ENCODE measurements around the gene RNF223. TPM values are rescaled to one million over a fixed set of nuclear protein-coding genes. Genes with fewer than 3 reads are reported as not detected.
"Not testable (repeated sequence)": the region's sequence is repeated elsewhere in the genome, so short reads cannot be mapped to it uniquely, and the experiment has no call there.

RNF223 gene
- polyA plus RNA-seq, 1 experiment: not detected

DNA sequence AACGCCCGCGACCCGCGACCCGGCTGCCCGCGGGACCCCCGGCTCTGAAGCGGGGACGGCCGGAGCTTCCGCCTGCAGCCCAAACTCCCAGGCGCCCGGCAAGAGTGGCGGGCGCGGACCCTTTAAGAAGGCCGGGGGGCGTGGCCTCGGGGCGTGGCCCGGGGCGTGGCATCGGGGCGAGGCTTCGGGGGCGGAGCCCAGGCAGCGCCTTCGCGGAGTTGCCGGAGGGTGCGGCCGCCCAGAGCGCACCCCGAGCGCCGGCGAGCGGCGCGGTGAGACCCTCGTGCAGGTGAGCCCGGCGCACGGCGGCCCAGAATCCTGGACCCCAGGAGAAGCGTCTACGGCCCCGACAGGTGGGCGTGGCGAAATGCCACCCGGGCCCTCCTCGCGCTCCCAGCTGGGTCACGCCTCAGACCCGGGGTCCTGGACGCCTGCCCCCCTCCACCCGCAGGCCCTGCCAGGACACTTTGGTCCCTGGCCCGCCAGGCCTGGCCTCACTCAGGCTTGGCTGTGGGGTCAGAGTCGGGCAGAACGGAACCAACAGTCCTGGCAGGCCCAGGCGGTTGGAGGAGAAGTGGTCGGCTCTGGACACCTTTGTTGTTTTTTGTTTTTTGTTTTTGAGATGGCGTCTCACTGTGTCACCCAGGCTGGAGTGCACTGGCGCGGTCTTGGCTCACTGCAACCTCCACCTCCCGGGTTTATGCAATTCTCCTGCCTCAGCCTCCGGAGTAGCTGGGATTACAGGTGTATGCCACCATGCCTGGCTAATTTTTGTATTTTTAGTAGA, 14.4 kb downstream of the RNF223 start:
- Histone ChIP-seq H3K27me3 (ENCODE audit: control insufficient read depth, insufficient read depth, low read length) (peaks cover 3% of the 10 kb centered on the region), H3K9me3 (ENCODE audit: control insufficient read depth, insufficient read depth, low read length) (no peaks in the 10 kb centered on the region; the same call in 1 of the 2 replicates), H3K4me3 (ENCODE audit: low read depth, low read length) (peak overlapping the region; percentile 62), H3K27ac (ENCODE audit: low read depth, low read length) (no peak overlapping the region)
- CTCF ChIA-PET: interaction anchor here (1.3 kb wide), 1 partner anchor 77 kb away, joined by 4 read pairs; no protein-coding TSS in a partner anchor
- POLR2A ChIA-PET: interaction anchor here (1.1 kb wide), 1 partner anchor 38 kb away, joined by 4 read pairs; no protein-coding TSS in a partner anchor
- TF ChIP-seq, protein P1, sequence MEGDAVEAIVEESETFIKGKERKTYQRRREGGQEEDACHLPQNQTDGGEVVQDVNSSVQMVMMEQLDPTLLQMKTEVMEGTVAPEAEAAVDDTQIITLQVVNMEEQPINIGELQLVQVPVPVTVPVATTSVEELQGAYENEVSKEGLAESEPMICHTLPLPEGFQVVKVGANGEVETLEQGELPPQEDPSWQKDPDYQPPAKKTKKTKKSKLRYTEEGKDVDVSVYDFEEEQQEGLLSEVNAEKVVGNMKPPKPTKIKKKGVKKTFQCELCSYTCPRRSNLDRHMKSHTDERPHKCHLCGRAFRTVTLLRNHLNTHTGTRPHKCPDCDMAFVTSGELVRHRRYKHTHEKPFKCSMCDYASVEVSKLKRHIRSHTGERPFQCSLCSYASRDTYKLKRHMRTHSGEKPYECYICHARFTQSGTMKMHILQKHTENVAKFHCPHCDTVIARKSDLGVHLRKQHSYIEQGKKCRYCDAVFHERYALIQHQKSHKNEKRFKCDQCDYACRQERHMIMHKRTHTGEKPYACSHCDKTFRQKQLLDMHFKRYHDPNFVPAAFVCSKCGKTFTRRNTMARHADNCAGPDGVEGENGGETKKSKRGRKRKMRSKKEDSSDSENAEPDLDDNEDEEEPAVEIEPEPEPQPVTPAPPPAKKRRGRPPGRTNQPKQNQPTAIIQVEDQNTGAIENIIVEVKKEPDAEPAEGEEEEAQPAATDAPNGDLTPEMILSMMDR (IDR thresholded peaks at IDR 0.05; ENCODE audit: low read depth, low read length): no peak
- DNase-seq (ENCODE audit: low read depth, low spot score): no peak

DNA sequence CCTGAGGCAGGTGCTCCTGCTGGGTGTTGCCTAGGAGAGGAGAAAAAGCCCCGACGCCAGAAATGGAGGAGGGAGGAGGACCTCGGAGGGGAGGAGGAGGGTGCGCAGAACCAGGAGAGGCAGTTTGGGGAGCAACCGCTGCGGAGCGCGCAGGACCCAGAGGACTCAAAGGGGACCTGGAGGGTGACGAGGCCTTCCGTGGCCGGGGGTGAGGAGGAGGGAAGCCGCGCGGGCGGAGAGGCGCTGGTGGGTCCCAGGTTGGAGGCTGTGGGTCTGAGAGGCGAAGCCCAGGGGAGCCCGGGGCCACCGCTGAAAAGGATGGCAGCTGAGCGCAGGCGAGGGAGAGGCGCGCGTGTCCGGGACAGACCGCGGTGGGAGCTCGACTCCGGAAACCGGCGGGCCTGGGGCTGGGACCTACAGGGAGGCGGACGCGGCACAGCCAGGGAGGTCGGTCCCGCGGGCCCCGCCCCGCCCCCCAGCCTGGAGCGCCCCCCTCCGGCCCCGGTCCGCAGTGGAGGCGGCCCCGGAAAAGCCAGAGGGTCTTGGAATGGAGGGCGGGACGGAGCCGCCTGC, 15.1 kb downstream of the RNF223 start:
- Histone ChIP-seq H3K4me3 (ENCODE audit: low read depth, low read length) (peak overlapping the region; percentile 62), H3K27ac (ENCODE audit: low read depth, low read length) (no peak overlapping the region), H3K27me3 (ENCODE audit: control insufficient read depth, insufficient read depth, low read length) (peaks cover 3% of the 10 kb centered on the region), H3K9me3 (ENCODE audit: control insufficient read depth, insufficient read depth, low read length) (no peaks in the 10 kb centered on the region; the same call in 1 of the 2 replicates)
- DNase-seq (ENCODE audit: low read depth, low spot score): no peak
- POLR2A ChIA-PET: interaction anchor here (1.1 kb wide), 1 partner anchor 37 kb away, joined by 4 read pairs; no protein-coding TSS in a partner anchor
- CTCF ChIA-PET: interaction anchor here (0.7 to 1.3 kb wide), 3 partner anchors 18 to 76 kb away, joined by 3 to 4 read pairs (median 3); no protein-coding TSS in a partner anchor
- TF ChIP-seq, protein P1 (IDR thresholded peaks at IDR 0.05; ENCODE audit: low read depth, low read length): peak; percentile 22

DNA sequence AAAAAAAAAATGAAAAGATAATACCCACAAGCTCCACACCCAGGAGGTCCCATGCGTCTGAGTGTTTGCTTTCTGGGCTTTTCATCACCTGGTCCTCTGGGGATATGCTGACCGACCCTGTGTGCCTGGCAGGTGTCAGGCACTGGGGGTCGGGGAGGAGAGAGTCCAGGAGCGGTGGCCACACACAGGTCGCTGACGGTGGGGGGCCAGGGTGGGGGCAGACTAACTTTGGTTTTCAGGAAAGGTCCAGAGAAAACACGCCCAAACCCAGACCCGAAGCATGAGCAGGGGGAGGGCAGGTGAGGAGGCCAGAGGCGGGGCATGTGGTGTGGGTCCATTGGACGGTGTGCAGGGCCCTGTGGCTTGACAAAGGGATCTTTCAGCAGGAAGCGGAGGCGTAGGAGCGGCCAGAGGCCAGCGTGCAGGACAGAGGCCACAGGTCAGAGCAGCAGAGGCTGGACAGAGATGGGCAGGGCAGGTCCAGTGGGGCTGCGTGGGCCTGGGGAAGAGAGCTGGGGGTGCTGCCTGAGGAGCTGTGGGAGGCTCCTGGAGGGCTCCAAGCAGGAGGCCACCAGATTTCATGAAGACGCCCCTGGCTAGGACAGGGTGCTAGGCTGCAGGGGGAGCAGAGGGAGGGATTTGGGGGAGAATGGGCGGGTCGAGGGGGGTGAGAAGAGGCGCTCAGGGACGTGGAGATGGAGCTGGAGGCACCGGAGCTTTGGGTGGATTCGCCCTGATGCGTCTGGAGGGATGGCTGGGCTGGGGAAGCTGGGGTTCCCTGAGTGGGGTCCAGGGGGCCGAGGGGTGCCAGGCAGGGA, 15.8 kb downstream of the RNF223 start:
- POLR2A ChIA-PET: interaction anchor here (1.1 kb wide), 1 partner anchor 36 kb away, joined by 4 read pairs; no protein-coding TSS in a partner anchor
- CTCF ChIA-PET: interaction anchor here (0.7 to 1.3 kb wide), 3 partner anchors 17 to 76 kb away, joined by 3 to 4 read pairs (median 3); no protein-coding TSS in a partner anchor
- H3K27ac ChIP-seq (ENCODE audit: low read depth, low read length): no peak overlapping the region

DNA sequence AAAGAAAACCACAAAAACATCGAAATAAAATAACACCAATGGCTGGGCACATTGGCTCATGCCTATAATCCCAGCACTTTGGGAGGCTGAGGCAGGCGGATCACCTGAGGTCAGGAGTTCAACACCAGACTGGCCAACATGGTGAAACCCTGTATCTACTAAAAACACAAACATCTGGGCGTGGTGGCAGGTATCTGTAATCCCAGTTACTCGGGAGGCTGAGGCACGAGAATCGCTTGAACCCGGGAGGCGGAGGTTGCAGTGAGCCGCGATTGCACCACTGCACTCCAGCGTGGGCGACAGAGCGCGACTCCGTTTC, 16.4 kb downstream of the RNF223 start:
- H3K27me3 ChIP-seq (ENCODE audit: control insufficient read depth, insufficient read depth, low read length); POLR2A ChIA-PET; H3K27ac ChIP-seq (ENCODE audit: low read depth, low read length); DNase-seq (ENCODE audit: low read depth, low spot score); H3K9me3 ChIP-seq (ENCODE audit: control insufficient read depth, insufficient read depth, low read length); CTCF ChIA-PET; H3K4me3 ChIP-seq (ENCODE audit: low read depth, low read length): not testable (repeated sequence)

More for the DNA sequence above, 15.8 kb downstream of the RNF223 start:
- Histone ChIP-seq H3K27me3 (ENCODE audit: control insufficient read depth, insufficient read depth, low read length) (peaks cover 3% of the 10 kb centered on the region), H3K9me3 (ENCODE audit: control insufficient read depth, insufficient read depth, low read length) (no peaks in the 10 kb centered on the region; the same call in 1 of the 2 replicates), H3K4me3 (ENCODE audit: low read depth, low read length) (peak overlapping the region; percentile 62)
- TF ChIP-seq, protein P1 (IDR thresholded peaks at IDR 0.05; ENCODE audit: low read depth, low read length): no peak
- no peak for DNase-seq (ENCODE audit: low read depth, low spot score)
